Stimulated activated CD8-positive, alpha-beta memory T cell treated with anti-CD3 and anti-CD28 coated beads, Interleukin-4, amount 100 ng/mL, for 48 hours (primary cell): Measurements from ENCODE around the gene RAPGEF2.
"Not testable (repeated sequence)": the region's sequence is repeated elsewhere in the genome, so short reads cannot be mapped to it uniquely, and the experiment has no call there.

ENCODE experiments used
- DNase-seq: peaks from one replicate; pipeline ENCODE4 v3.0.0-alpha.2; 2020

RAPGEF2 gene

DNA sequence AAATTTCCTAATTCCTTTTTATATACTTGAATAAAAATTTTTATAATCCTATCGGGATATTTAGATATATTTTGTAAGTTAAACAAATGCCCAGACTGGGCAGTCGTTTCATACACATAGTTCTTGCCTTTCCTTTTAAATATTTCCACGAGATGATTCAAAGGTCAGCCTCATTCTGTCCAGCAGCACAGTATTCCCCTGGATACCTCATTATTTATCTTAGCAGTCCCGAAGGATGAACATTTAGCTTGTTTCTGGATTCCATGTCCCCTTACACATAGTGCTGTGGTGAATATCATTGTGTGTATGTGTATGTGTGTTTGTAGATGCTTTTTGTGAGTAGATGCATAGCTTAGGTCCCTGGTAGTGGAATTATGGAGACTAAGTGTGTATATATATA is 38.3 kb downstream of the RAPGEF2 start:
- DNase-seq: no peak

DNA sequence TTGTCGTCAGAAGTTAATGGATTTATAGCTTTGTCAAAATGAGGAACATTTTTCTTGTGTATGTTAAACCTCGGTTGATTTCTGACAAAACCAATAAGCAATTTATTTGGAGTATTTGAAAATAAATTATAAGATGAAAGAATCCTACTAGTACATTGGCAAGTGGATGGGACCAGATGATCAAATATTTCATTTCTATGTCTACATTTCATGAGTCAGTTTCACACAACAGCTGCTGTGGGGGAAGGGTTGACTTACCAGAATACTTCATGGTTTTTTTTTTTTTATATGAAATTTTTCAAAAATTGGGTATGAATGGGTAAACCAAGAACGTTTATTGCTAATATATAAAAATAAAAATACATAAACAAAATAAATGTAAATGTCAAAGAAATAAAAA is 39.4 kb downstream of the RAPGEF2 start:
- DNase-seq: no peak

DNA sequence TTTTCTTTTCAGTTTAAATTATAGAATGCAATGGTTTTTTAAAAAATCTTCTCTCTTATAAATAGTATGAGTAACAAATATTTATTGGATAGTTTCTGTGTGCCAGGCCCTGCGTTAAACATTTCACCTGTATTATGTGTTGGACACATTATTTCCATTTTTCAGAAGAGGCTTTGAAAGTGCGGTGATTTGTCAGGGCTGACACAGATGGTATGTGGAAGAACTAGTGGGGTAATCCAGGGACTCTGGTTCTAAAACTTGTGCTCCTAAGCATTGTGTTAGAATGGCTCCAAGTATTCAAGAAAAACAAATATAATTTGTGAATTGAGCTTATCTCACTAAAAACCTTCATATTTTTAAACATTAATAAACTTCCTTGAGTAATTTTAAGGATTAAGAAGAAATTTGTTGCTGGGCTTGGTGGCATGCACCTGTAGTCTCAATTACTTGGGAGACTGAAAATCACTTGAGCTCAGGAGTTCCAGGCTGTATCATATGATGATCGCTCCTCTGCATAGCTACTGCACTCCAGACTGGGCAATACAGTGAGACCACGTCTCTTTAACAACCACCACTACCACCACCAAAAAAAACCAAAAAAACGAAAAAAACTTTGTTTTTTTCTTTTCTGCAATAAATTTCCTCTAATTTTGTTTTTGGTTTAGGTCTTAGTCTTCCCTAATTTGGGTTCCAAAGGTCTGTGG is 40.0 kb downstream of the RAPGEF2 start:
- no peak for DNase-seq

DNA sequence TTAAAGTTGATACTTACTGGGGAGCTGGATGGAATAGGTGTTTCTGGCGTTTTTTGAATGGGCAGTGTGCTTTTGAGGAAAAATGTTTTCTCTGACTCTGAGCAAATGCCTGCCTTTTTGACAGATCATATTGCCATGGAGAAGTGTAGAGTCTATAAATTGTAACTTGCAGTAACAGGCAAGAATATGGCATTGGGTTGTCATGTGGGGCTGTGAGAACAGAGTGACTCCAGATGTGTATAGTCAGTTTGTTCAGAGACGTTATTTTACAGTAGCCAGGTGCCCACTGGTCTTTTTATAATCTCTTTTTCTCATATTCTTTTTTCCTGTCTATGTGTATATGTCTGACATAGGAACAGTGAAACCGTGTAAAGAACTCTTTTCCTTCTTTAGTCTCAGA is 40.8 kb downstream of the RAPGEF2 start:
- no peak for DNase-seq

DNA sequence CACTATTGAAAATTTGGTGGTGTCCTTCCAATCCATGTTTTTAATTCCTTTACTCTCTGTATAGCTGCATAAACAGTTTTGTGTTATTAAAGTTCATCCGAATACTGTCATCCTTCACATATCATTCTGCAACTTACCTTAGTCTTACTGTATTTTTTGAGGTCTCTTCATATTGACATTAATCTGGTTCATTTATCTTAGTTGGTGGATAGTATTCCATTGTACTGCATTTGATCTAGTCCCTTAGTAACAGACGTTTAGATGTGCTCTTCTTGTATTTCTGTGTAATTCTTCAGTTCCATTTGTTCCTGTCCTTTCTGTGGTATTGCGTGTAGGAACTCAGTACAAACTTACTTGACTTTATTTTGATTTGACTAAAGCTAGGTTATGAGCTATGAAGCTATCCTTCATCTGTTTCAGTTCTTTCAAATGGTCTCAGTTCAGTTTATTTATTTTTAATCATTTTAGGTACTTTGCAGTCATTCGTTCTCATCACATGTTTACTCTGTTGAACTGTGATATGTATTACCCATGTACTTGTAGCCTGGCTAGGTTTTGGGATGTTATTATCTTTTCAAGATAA is 41.3 kb downstream of the RAPGEF2 start:
- no peak for DNase-seq

DNA sequence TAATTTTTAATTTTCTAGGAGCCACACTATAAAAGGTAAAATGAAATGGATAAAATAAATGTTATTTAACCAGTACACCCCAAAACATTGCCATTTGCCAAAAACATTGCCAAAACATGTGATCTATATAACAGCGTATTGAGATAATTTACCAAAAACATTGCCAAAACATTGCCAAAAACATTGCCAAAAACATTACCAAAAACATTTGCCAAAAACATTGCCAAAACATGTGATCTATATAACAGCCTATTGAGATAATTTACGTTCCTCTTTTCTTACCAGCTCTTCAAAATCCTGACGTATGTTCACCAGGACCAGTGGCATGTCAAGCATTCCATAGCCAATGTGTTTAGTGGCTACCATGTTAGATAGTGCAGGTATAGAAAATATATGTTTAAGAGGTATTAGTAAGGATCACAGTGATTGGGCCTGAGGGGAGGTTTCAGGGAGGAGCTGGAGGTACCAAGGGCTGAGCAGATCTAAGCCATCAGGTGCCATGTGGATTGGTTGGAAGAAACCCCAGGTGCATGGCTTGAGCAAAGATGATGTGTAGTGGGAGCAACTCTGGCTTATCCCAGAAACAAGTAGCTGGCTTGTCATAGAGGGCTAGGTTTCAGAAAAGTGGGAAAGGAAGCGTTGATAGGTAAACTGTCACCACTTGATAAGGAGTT is 42.6 kb downstream of the RAPGEF2 start:
- no peak for DNase-seq

DNA sequence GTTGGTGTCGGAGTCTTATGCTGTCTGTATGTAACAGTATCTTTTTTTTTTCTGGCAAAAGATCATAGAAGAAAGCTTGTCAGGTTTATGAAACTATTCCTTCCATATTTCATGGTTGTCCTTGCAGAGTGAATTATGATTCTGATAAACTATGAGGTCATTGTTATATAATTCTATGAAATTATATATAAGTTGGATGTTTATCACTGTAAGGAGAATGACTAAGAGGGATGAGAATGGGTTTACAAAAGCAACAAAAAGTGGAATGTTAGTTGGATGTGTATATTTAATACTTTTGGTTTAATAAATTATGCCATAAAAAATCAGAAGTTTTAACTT is 43.1 kb downstream of the RAPGEF2 start:
- DNase-seq: no peak

DNA sequence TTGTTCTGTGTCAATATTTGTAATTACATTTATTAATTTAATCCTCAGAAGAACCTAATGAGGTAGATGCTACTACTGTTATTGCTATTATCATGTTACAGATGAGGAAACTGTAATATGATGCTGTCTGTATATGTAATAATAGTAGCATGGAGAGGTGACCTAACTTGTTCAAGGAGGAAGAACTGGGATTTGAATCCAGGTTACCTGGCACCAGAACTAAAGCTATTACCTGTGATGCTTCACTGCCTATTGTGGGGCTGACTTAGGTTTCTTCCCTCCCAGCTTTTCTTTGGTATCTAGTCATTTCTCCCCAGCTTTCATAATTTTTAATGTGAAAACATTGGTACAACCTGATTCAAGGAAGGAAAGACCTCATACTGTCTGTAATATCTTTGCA is 43.6 kb downstream of the RAPGEF2 start:
- no peak for DNase-seq

GRCh38 chr4:159148441-159148840 is 45.6 kb downstream of the RAPGEF2 start:
- DNase-seq: no peak

DNA sequence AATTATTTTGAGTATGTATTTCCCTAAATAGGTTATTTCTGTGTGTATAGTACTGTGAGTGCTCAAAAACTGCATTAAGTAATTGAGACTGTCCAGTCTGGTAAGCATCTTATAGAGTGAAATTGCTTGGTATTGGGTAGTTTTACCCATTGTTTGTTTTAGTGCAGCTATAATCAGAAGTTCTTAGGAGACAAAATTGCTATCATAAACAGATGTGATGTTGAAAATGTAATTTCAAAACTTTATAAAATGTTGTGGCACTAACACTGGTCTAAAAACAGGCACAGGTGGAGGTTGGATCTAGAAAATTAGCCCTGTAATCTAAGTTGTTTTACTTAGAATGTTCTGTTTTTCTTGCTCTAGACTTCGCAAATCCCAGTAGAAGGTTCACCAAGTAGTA is 46.8 kb downstream of the RAPGEF2 start:
- no peak for DNase-seq

DNA sequence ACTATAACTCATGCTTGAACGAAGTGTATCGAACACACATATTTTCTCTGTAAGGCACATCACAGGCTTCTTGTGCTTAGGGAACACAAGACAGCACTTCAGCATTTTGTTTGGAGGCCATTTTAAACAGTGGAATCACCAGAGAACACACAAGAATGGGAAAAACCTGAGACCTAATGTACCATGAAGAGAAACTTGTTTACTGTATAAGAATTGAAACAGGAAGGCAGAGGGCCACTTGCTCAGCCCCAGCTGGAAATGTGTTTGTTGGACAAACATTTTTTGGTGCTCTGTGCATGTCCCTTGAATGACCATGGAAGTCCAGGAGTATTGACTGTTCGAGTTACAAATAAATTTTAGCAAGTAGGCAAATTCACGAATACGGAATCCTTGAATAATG is 47.5 kb downstream of the RAPGEF2 start:
- no peak for DNase-seq

DNA sequence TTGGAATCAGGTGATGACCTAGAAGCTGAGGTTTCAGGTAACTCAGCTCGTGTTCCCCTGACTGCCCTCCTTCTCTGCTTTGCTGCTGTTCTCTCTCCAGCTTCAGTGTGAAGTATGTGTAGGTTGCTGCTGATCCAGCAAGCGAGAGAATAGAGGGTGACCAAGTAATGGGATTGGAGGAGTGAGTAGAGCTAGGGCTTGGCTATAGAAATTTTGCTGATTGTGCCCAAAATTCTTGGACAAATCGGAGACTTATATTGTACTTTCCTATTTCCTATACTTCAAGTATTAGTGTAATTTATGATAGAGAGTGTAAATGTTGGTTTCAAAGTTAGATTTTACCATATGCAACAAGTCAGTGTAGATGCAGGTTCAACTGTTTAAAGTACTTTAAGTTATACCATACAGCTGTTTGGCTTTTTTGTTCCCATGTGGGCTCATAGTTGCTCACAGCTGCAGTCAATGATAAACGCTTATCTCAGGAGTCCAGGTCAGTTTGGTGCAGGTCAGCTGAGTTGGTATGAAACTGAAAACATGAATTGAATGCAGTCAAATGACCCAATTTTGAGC is 48.0 kb downstream of the RAPGEF2 start:
- no peak for DNase-seq

DNA sequence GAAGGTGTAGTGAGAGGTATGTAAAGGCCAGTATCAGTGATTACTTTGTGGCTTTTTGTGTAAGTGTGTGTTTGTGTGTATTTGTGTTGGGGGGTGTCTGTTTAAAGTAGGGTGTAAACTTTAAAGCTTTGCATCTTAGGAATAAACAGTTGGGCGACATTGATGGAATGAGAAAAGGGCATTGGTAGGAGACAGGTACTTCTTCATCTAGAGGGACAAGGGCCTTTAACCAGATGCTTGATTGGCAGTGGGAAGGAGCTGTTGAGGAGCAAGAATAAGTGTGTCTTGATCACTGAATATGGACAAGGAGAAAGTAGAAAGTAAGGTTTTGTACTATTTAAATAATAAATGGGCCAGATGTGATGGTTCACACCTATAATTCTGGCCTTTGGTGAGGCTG is 48.8 kb downstream of the RAPGEF2 start:
- no peak for DNase-seq

- no peak for DNase-seq
Measured at GRCh38 chr4:159152181-159152580, 49.3 kb downstream of the RAPGEF2 start.

GRCh38 chr4:159153669-159154068 is 50.8 kb downstream of the RAPGEF2 start:
- no peak for DNase-seq

- DNase-seq: no peak
Measured at GRCh38 chr4:159155119-159155518, 52.2 kb downstream of the RAPGEF2 start.

DNA sequence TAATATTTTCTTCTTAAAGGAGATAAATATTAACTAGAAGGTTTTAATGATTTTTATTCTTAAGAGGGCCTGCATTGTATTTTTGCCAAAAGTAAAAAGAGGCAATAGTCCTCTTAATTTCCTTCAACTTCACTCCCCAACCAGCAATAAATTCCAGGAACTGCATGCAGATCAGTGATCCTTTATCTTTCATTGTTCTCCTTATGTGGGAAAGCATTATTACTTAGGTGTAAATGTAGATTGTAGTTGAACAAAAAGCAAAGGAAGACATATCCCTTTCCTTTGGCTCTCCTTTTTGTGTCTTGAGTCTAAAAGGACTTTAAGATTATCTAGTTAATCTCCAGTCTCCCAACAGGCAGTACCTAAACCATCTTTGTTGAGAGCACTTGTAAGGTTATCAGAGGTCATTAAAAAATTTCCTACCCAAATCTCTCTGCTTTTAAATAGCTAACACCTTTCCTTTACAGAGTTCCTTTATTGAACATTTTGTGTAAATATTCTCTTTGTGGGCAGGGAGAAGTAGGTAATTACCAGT is 55.3 kb downstream of the RAPGEF2 start:
- no peak for DNase-seq

DNA sequence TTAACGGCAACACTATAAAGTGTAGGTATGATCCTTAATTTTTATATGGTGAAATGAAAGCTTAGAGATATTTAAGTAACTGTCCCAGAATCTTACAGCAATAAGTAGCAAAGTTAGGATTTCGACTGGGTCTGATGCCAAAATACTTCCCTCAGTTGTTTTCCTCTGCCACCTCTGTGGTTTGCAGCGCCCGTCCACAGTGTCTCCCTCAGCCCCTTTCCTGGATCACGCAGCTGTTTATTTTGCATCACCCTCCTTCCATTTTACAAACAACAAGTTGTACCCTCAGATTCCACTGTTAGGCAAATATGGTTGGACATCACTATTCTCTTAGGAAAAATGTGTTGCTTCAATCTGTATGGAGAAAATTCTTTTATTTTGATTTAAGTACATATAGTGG is 56.1 kb downstream of the RAPGEF2 start:
- no peak for DNase-seq

GRCh38 chr4:159159611-159160010 is 56.7 kb downstream of the RAPGEF2 start:
- DNase-seq: no peak

GRCh38 chr4:159160242-159160641 is 57.4 kb downstream of the RAPGEF2 start:
- no peak for DNase-seq

DNA sequence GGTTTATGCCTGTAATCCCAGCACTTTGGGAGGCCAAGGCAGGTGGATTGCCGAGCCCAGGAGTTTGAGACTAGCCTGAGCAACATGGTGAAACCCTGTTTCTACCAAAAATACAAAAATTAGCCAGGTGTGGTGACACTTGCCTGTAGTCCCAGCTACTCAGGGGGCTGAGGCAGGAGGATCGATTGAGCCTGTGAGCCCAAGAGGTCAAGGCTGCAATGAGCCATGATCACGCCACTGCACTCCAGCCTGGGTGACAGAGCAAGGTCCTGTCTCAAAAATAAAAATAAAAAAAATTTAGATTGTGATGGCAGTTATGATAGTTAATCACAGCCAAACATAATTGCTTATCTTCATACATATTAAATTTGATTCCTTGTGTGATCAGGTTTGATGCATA is 58.6 kb downstream of the RAPGEF2 start:
- DNase-seq: not testable (repeated sequence)

DNA sequence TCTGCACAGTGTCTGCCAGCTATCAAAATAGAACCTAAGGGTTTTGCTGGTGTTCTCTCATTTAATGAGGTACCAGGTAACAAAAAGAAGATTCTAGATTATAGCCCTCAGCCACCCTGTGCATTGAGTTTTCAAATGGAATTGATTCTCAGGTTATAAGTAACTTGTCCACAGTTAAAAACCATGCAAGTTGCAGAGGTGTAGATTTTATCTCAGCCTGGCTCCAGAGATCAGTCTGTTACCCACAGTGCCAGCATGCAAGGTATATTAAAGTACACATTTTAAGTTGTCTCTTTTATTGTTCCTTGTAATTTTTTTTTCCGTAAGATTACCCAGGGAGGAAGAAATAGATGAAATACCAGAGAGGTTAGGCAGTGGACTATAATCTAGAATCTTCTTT is 59.7 kb downstream of the RAPGEF2 start:
- no peak for DNase-seq

- DNase-seq: no peak
Measured at GRCh38 chr4:159163521-159163920, 60.6 kb downstream of the RAPGEF2 start.
